ENCODE results near the gene DNAL4.

The DNAL4 gene

GRCh38 chr22:38740116-38740723 is 53.7 kb downstream of the DNAL4 start:
- DNase-seq (ENCODE audit: low read depth in 2 of 2): no peak

- no peak for DNase-seq (ENCODE audit: low read depth in 2 of 2)
Measured at GRCh38 chr22:38739300-38740055, 54.5 kb downstream of the DNAL4 start.

- DNase-seq (ENCODE audit: low read depth in 2 of 2): no peak
Measured at GRCh38 chr22:38738475-38739070, 55.4 kb downstream of the DNAL4 start.

DNA sequence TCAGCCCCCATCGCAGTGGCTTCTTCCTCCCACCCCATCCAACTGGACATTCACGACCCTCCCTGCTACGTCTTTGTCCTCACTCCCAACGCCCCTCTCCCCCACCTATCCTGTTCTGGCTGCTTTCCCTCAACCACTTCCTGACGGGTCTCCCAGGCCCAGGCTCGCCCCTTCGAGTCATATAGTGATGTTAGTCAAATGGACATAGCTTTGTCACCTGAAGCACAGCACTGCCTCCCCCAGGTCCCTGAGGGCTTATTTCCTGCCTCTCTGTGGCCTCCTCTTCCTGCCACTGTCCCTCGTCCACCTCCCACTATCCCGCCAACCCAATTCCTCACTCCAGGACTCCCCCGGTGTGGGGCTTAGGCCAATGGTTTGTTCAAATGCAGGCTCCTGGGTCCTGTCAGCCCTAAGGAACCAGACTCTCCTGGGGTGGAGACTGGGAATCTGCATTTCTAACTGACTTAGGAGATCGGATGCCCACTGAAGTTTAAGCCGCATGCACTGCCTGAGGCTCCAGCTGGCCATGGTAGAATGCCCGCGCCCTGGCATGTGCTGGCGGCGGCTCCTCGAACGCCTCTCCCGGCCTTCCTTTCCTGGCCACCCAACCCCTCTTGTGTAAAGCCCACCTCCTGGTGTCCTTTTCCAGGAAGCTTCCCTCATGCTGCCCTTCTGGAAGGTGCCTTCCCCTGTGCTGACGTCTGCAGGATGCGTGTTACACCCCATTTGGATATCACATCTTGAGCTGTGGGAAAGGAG is 56.5 kb downstream of the DNAL4 start:
- DNase-seq (ENCODE audit: low read depth in 2 of 2): no peak

DNA sequence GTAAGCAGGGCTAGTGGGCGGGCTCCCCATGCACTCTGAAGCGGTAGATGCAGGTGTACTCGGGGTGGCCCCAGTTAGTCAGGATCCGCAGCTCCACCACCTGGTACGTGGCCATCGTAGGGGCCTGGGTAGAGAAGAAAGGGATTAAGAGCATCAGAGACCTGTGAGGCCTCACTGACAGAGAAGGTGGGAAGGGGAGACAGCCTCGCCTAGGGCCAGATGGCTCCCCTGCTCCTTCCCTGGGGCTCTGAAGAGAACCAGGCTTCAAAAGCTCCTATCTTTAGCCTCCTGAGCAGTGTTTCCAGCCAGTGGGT is 57.7 kb downstream of the DNAL4 start:
- DNase-seq (ENCODE audit: low read depth in 2 of 2): no peak

DNA sequence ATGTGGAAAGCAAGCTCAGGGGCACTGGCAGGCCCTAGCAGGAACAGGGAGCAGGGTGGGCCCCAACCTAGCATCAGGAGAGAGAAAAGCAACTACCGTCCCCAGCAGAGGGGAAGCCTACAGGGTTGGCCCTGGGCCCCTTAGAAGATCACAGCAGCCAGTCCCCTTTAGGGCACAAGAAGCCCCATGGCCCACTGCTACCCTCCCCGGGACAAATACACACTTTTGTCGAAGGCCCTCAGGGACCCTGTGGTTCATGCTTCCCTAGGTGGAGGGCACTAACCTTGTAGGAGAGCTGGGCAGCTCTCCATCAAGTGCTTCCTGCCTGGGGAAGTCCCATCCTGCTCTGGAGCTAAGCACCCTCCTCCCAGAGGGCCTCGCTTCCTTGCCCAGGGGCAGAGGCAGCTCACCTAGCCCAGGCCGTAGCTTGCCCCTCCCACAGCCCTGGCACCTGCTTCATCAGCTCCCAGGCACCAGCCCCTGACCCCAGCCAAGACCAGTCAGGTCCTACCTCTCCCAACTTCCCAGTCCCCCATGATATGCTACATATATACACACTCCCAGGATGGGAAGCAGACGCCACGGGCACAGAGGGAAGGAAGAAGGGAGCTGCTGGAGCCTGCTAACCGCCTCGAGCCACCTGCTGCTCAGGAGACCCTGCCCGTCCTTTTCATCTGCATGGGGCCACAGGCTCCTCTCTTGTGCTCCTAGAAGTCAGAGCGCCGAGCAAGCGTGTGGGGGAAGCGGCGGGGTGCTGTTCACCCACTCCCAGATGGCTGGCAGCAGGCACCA is 58.3 kb downstream of the DNAL4 start:
- DNase-seq (ENCODE audit: low read depth in 2 of 2): no peak

GRCh38 chr22:38735126-38735464 is 58.8 kb downstream of the DNAL4 start:
- DNase-seq (ENCODE audit: low read depth in 2 of 2): no peak

DNA sequence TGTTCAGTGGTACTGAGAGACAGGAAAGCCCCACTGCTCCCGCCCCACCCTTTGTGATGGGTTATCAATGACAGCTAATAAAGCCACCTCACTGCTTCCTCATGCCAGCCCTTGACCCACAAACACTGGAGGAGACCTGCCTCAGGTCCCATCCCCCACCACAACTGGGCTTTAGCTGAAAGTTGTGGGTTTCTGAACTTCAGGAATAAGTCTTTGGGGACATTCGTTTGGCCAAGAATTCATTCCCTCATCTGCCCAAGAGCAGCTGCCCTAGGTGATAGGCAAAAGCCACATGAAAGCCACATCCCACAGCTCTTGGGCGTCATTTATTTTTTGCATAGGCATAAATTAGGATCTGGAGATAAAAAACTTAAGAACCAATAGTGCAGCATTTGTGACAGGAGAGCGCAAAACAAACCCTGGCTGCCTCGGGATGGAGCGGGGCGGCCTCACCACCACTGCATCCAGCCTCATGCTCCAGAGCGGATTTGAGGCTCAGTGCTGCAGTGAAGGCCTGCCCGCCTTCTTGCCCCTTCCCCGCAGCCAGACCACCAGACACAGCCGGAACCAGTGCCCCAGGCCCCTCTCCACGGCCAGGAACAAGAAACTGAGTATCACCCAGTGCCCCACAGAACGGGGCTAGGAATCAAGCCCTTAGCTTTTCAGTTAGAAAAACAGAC is 59.4 kb downstream of the DNAL4 start:
- DNase-seq (ENCODE audit: low read depth in 2 of 2): no peak

- no peak for DNase-seq (ENCODE audit: low read depth in 2 of 2)
Measured at GRCh38 chr22:38733724-38734381, 60.1 kb downstream of the DNAL4 start.

- no peak for DNase-seq (ENCODE audit: low read depth in 2 of 2)
Measured at GRCh38 chr22:38733329-38733723, 60.6 kb downstream of the DNAL4 start.

DNA sequence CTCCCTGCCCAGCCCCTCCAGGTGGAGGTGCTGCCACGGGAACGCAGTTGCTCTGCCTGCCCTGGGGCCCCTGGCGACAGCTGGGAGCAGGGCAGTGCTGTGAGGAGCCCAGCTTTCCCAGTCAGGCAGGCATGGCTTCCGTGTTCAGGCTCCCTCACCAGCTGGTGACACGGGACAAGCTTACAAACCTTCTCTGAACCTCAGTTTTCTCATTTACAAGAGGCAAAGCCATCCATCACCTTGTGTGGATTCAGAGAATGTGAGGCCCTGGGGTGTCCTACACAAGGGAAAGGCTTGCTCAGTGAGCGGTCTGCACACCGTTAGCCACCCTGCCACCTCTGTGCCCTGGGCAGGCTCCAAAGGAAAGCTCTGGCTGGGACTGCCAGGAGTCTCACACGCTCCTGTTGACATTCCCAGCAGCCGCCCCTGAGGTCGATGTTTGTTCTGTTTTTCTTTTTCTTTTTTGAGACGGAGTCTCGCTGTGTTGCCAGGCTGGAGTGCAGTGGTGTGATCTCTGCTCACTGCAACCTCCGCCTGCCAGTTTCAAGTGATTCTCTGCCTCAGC is 61.6 kb downstream of the DNAL4 start:
- DNase-seq (ENCODE audit: low read depth in 2 of 2): no peak

- DNase-seq (ENCODE audit: low read depth in 2 of 2): no peak
Measured at GRCh38 chr22:38731703-38732161, 62.2 kb downstream of the DNAL4 start.

GRCh38 chr22:38730411-38730871 is 63.5 kb downstream of the DNAL4 start:
- DNase-seq (ENCODE audit: low read depth in 2 of 2): no peak

GRCh38 chr22:38729946-38730345 is 64.0 kb downstream of the DNAL4 start:
- DNase-seq (ENCODE audit: low read depth in 2 of 2): no peak

GRCh38 chr22:38728871-38729796 is 64.8 kb downstream of the DNAL4 start:
- DNase-seq (ENCODE audit: low read depth in 2 of 2): no peak

All from fibroblast of skin of left quadriceps (primary cell).